WERI-Rb-1 (cell line): ENCODE results near the gene TMEM234.

Experiments
- DNase-seq: peaks from one replicate; pipeline ENCODE4 v3.0.0-alpha.2; 2020
- H3K27ac ChIP-seq: fragments of 250-450 bp; sonication (Bioruptor Pico); 2 replicates; pipeline ENCODE4 v1.5.1; 2020; ENCODE audit warnings: mild to moderate bottlenecking, moderate library complexity
- H3K27me3 ChIP-seq: fragments of 250-450 bp; sonication (Bioruptor Pico); 2 replicates; pipeline ENCODE4 v1.5.1; 2021; ENCODE audit warnings: mild to moderate bottlenecking, low read depth, moderate library complexity; ENCODE audit not compliant: insufficient read depth, severe bottlenecking
- H3K36me3 ChIP-seq: fragments of 250-450 bp; sonication (Bioruptor Pico); 2 replicates; pipeline ENCODE4 v1.5.1; 2020; ENCODE audit warnings: mild to moderate bottlenecking, moderate library complexity
- H3K4me3 ChIP-seq: 2 replicates; pipeline ENCODE4 v1.5.1; 2011; ENCODE audit warnings: low read depth, mild to moderate bottlenecking, control low read depth, low read length
- H3K9me3 ChIP-seq: fragments of 250-450 bp; sonication (Bioruptor Pico); 2 replicates; pipeline ENCODE4 v1.5.1; 2021; ENCODE audit warnings: mild to moderate bottlenecking, moderate library complexity; ENCODE audit not compliant: severe bottlenecking
- CTCF ChIP-seq: IDR thresholded peaks from 2 replicates; pipeline ENCODE4 v1.5.1; 2011; ENCODE audit warnings: low read depth, mild to moderate bottlenecking, control low read depth, inconsistent platforms, low read length

TMEM234 gene

GRCh38 chr1:32208469-32208868 lies 13.7 kb downstream of the TMEM234 start:
- Histone ChIP-seq H3K4me3 (no peak overlapping the region), H3K9me3 (no peaks in the 10 kb centered on the region), H3K27ac (no peak overlapping the region), H3K36me3 (peaks cover 18% of the 10 kb centered on the region), H3K27me3 (no peaks in the 10 kb centered on the region)
- no peak for TF ChIP-seq CTCF
- DNase-seq, result no peak

GRCh38 chr1:32205401-32206370 lies 16.5 kb downstream of the TMEM234 start, which contains the start of gene IQCC:
IQCC (plus strand) TSS chr1:32205671; CDS start chr1:32205682, 11 bp downstream.
- DNase-seq, result peak; percentile 95
- H3K36me3 ChIP-seq, result peaks cover 18% of the 10 kb centered on the region
- H3K27me3 ChIP-seq, result no peaks in the 10 kb centered on the region
- peak; percentile 34 for TF ChIP-seq CTCF
- H3K4me3 ChIP-seq, result peak within 1 kb of the TSS; percentile 81
- peak within 1 kb of the TSS; percentile 81 for H3K27ac ChIP-seq
- H3K9me3 ChIP-seq, result no peaks in the 10 kb centered on the region

DNA sequence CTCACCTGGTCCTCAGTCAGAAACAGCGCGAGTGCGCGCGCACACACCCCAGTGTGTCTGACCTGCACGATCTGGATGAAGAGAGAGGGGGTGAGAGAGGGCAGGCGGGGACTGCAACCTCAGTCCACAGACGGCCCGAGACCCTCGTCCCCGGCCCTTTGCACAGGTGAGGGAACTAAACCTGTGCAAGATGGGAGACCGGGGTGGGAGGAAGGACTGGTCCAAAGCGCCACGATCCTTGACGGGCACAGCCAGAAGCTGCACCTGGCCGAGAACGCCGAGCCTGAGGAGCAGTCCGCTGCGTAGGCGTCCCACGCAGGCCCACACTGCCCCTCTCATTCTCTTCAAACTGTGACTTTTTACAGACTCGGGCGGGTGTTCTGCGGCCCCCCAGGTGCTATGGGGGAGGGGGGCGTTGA lies 17.2 kb downstream of the TMEM234 start:
- no peak for TF ChIP-seq CTCF
- Histone ChIP-seq H3K9me3 (no peaks in the 10 kb centered on the region), H3K27me3 (no peaks in the 10 kb centered on the region), H3K27ac (peak overlapping the region; percentile 81), H3K4me3 (peak overlapping the region; percentile 81), H3K36me3 (peaks cover 18% of the 10 kb centered on the region)
- no peak for DNase-seq

GRCh38 chr1:32201011-32201855 lies 20.9 kb downstream of the TMEM234 start:
- peak; percentile 87 for DNase-seq
- peak overlapping the region; percentile 77 for H3K4me3 ChIP-seq
- peak overlapping the region; percentile 65 for H3K27ac ChIP-seq
- no peaks in the 10 kb centered on the region for H3K27me3 ChIP-seq
- no peaks in the 10 kb centered on the region for H3K9me3 ChIP-seq
- no peak for TF ChIP-seq CTCF
- peaks cover 19% of the 10 kb centered on the region for H3K36me3 ChIP-seq

GRCh38 chr1:32200226-32201010 lies 21.7 kb downstream of the TMEM234 start, which contains the start of gene CCDC28B:
CCDC28B (plus strand) TSS chr1:32200595; CDS start chr1:32201936, 1,341 bp downstream.
- DNase-seq, result peak; percentile 57
- Histone ChIP-seq H3K4me3 (peak within 1 kb of the TSS; percentile 77), H3K9me3 (no peaks in the 10 kb centered on the region), H3K27me3 (no peaks in the 10 kb centered on the region), H3K36me3 (peaks cover 25% of the 10 kb centered on the region), H3K27ac (peak within 1 kb of the TSS; percentile 65)
- TF ChIP-seq CTCF, result no peak
